Testis (tissue), 2 donors: ENCODE measurements around the gene KIAA1586.
"Not testable (repeated sequence)": the region's sequence is repeated elsewhere in the genome, so short reads cannot be mapped to it uniquely, and the experiment has no call there.

Experiments used
- POLR2A ChIP-seq: fragments of 450-650 bp; IDR thresholded peaks from one replicate; pipeline ENCODE4 v1.6.1; 2017; ENCODE audit warnings: antibody characterized with exemption, mild to moderate bottlenecking, moderate library complexity
- TF ChIP-seq, protein P1 (sequence below), 3 experiments: fragments of 450-650 bp in 2 of 3; fragments of 200-600 bp in 1 of 3; sonication (generic) in 1 of 3; IDR thresholded peaks; one replicate each; pipeline ENCODE4 v1.5.1; 2016 to 2019; ENCODE audit warnings: antibody characterized with exemption in 3 of 3, mild to moderate bottlenecking in 2 of 3, moderate library complexity in 1 of 3

DNA sequence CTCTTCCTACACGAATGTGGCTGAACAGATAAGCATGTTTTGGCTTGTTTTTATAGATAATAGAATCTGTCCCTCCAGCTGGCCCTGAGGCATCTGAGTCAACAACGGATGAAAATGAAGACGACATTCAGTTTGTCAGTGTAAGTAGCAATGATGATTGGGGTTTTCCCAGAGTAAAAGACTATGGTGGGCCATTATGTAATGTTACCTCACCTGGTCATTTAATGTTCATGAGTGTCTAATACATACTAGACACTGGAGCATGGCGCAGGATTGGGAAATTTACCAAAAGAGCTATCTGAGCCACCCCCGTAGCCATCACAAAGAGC, 728 bp downstream of the KIAA1586 start:
- TF ChIP-seq, protein P1, sequence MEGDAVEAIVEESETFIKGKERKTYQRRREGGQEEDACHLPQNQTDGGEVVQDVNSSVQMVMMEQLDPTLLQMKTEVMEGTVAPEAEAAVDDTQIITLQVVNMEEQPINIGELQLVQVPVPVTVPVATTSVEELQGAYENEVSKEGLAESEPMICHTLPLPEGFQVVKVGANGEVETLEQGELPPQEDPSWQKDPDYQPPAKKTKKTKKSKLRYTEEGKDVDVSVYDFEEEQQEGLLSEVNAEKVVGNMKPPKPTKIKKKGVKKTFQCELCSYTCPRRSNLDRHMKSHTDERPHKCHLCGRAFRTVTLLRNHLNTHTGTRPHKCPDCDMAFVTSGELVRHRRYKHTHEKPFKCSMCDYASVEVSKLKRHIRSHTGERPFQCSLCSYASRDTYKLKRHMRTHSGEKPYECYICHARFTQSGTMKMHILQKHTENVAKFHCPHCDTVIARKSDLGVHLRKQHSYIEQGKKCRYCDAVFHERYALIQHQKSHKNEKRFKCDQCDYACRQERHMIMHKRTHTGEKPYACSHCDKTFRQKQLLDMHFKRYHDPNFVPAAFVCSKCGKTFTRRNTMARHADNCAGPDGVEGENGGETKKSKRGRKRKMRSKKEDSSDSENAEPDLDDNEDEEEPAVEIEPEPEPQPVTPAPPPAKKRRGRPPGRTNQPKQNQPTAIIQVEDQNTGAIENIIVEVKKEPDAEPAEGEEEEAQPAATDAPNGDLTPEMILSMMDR (IDR thresholded peaks at IDR 0.05), result not testable (repeated sequence)
- not testable (repeated sequence) for TF ChIP-seq POLR2A
